Activated CD4-positive, alpha-beta memory T cell treated with anti-CD3 and anti-CD28 coated beads for 36 hours (primary cell): ENCODE results near the gene PCDH9. TPM values are rescaled to one million over a fixed set of nuclear protein-coding genes. Genes with fewer than 3 reads are reported as not detected.
"Not testable (repeated sequence)": the region's sequence is repeated elsewhere in the genome, so short reads cannot be mapped to it uniquely, and the experiment has no call there.

Experiments
- CTCF ChIA-PET: fragments of 350-600 bp; sonication (Branson Sonifier 250); formaldehyde crosslinking; loops from one replicate; lab custom pipeline; 2021; ENCODE audit warnings: antibody characterized with exemption, inconsistent platforms; lab: Charles Lee
- POLR2A ChIA-PET: fragments of 350-600 bp; sonication (Branson Sonifier 250); formaldehyde crosslinking; loops from one replicate; lab custom pipeline; 2021; ENCODE audit warnings: antibody characterized with exemption; lab: Charles Lee
- DNase-seq: peaks from one replicate; pipeline ENCODE4 v3.0.0-alpha.2; 2020
- H3K27ac Mint-ChIP-seq: one replicate; pipeline ENCODE4 v1.8.0; 2021; ENCODE audit warnings: mixed read lengths
- H3K27me3 Mint-ChIP-seq: one replicate; pipeline ENCODE4 v1.8.0; 2021; ENCODE audit warnings: mixed read lengths
- H3K36me3 Mint-ChIP-seq: one replicate; pipeline ENCODE4 v1.8.0; 2021; ENCODE audit warnings: mixed read lengths
- H3K4me1 Mint-ChIP-seq: one replicate; pipeline ENCODE4 v1.8.0; 2021; ENCODE audit warnings: low read depth, mixed read lengths
- H3K4me3 Mint-ChIP-seq: one replicate; pipeline ENCODE4 v1.8.0; 2021; ENCODE audit warnings: mild to moderate bottlenecking, mixed read lengths
- H3K9me3 Mint-ChIP-seq: one replicate; pipeline ENCODE4 v1.8.0; 2021; ENCODE audit warnings: mixed read lengths
- intact Hi-C: fragments of 100-400 bp; cut with micrococcal nuclease; formaldehyde crosslinking; loops from one replicate; pipeline ENCODE4 v1.15.1; 2023
- total RNA-seq, 2 experiments: library from RNA; stranded (reverse); gene quantifications; one replicate each; pipeline ENCODE4 v1.2.3, GENCODE V29; 2021

PCDH9 gene
- total RNA-seq, 2 experiments from 2014 or later, result under 0.01 to 0.02 TPM

DNA sequence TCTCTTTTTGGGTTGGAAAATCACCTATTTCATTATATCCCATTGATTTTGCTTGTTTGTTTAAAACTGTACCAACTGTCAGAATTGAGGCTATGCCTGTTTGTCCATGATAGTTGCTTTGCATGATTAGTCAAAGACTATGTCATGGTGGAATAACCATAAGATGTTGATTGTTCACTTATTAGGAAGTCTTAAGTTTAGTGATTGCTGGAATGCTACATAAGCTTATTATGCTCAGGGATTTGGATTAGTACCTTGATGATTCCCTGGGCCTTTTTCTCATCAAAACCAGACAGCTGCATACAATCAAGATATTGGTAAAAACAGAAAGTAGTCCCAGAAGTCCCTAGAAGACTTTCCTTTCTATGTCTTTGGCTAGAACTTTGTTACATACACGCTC, 954.7 kb downstream of the PCDH9 start:
- H3K36me3 Mint-ChIP-seq, result no peaks in the 10 kb centered on the region
- no peak overlapping the region for H3K4me3 Mint-ChIP-seq
- no peak overlapping the region for H3K27ac Mint-ChIP-seq
- intact Hi-C loops, result no loop called here
- no peaks in the 10 kb centered on the region for H3K4me1 Mint-ChIP-seq
- ChIA-PET POLR2A (no interaction called here), CTCF (no interaction called here)
- H3K9me3 Mint-ChIP-seq, result peaks cover 16% of the 10 kb centered on the region
- no peak for DNase-seq
- no peaks in the 10 kb centered on the region for H3K27me3 Mint-ChIP-seq

DNA sequence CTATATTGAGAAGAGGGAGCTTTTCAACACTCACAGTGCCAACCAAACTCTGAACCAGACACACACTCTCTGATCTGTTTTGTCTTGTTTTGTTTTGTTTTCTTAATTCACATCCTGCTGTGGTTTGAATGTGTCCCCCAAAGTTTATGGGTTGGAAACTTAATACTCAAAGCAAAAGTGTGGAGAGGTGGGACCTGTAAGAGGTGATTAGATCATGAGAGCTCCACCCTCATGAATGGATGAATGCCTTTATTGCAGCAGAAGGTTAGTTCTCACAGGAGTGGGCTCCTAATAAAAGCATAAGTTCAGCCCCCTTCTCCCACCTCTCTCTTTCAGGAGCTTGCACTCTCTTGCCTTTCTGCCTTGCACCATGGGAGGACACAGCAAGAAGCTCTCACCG, 957.1 kb downstream of the PCDH9 start:
- Mint-ChIP-seq H3K4me1 (no peaks in the 10 kb centered on the region), H3K9me3 (peaks cover 9% of the 10 kb centered on the region), H3K27me3 (no peaks in the 10 kb centered on the region), H3K4me3 (no peak overlapping the region), H3K27ac (no peak overlapping the region), H3K36me3 (no peaks in the 10 kb centered on the region)
- ChIA-PET CTCF (no interaction called here), POLR2A (no interaction called here)
- no peak for DNase-seq
- intact Hi-C loops, result no loop called here

DNA sequence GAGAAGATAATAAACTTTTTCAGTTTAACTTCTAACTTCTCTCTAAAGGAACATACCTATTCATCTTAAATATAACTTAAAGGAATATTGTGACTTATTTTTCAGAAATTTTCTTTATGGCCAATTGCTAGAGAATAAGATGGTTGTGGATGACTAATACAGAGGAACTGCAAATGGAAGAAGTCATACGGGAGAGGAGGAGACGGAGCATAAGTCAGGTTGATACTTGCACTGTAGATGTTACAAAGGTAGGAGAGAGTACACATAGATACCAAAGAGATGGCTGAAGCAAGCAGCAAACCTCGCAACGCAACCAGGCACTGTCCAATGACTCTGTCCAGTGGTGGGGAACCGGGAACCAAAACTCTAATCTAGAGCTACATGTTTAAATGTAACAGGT, 963.4 kb downstream of the PCDH9 start:
- H3K4me1 Mint-ChIP-seq, result no peaks in the 10 kb centered on the region
- CTCF ChIA-PET, result no interaction called here
- H3K9me3 Mint-ChIP-seq, result no peaks in the 10 kb centered on the region
- H3K36me3 Mint-ChIP-seq, result no peaks in the 10 kb centered on the region
- POLR2A ChIA-PET, result no interaction called here
- intact Hi-C loops, result no loop called here
- DNase-seq, result no peak
- no peak overlapping the region for H3K4me3 Mint-ChIP-seq
- H3K27ac Mint-ChIP-seq, result no peak overlapping the region
- no peaks in the 10 kb centered on the region for H3K27me3 Mint-ChIP-seq

DNA sequence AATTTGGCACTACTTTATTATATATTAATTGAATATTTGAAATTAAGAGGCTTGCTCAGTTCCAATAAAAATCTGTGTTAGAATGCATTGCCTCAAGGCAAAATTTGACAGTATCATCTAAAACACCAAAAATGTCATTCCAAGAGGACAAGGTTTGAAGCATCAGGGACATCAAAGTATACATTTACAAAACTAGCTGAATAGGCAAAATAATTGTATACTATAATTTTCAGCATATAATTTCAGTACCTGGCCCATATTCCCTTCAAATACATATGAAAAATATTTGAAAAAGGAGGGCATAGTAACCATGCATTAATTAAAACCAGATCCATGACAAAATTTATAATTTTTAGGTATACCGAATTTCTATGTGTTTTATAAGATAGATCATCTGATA, 963.8 kb downstream of the PCDH9 start:
- POLR2A ChIA-PET, result no interaction called here
- H3K9me3 Mint-ChIP-seq, result no peaks in the 10 kb centered on the region

DNA sequence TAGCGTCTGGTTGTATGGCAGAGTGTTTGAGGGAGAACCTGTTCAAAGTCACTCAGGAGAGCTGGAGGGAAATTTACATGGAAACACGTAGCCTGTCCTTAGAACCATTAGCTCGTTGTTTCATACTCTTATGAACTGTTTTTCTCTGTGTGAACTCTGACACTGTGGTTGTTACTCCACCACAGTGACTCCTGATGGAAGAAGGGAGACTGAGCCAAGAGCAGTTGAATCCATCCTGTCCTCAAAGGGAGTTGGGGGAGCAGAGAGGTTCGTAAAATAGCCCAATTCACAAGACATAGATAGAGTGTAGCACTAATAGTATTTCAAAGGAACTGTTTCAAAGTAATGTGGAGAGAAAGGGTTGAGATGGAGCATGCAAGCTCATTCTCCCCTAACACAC, 964.8 kb downstream of the PCDH9 start:
- Mint-ChIP-seq H3K9me3 (no peaks in the 10 kb centered on the region), H3K27me3 (no peaks in the 10 kb centered on the region), H3K36me3 (no peaks in the 10 kb centered on the region), H3K4me3 (no peak overlapping the region), H3K27ac (no peak overlapping the region), H3K4me1 (no peaks in the 10 kb centered on the region)
- intact Hi-C loops, result no loop called here
- ChIA-PET POLR2A (no interaction called here), CTCF (no interaction called here)
- no peak for DNase-seq

More for the DNA sequence above, 963.8 kb downstream of the PCDH9 start:
- H3K27ac Mint-ChIP-seq, result no peak overlapping the region
- no peaks in the 10 kb centered on the region for H3K4me1 Mint-ChIP-seq
- H3K4me3 Mint-ChIP-seq, result no peak overlapping the region
- intact Hi-C loops, result no loop called here
- DNase-seq, result no peak
- H3K27me3 Mint-ChIP-seq, result no peaks in the 10 kb centered on the region
- H3K36me3 Mint-ChIP-seq, result no peaks in the 10 kb centered on the region
- CTCF ChIA-PET, result no interaction called here

DNA sequence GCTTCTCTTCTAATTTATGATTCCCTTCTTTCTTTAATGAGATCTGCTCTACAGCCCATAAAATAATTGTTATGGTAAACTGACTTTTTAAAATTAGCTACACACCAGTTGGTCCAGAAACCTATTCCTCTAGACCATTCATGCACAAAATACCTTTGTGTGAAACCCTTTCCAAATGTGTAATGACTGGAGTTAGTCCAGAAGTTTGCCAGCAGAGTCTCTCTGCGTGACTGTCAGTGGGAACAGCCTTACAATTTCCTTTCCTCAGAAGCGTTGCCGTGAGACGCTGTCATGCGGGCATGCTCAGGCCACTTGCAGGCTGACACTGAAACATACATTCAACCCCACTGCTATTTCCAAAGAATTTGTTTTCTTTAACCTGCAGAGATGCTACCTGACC, 965.2 kb downstream of the PCDH9 start:
- POLR2A ChIA-PET, result no interaction called here
- CTCF ChIA-PET, result no interaction called here

DNA sequence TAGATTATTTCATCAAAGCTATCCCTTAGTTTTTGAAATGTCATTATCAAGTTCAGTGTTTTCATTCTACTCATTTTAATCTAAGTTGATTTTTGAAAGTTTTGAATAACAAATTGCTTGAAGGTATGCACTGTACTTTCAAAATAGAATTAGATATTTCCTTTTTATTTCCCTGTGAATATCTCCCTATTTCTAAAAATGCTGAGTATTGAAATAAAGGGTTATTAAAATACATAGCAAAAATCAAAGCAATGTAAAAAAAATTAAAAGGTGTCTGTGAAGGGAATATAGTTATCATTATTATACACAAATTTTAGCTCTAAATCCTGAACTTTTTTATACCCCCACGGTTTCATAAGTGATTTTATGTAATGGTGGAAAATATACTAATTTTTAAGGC, 967.8 kb downstream of the PCDH9 start:
- no peaks in the 10 kb centered on the region for H3K36me3 Mint-ChIP-seq
- POLR2A ChIA-PET, result no interaction called here

More for the DNA sequence above, 965.2 kb downstream of the PCDH9 start:
- H3K36me3 Mint-ChIP-seq, result no peaks in the 10 kb centered on the region
- H3K4me1 Mint-ChIP-seq, result no peaks in the 10 kb centered on the region
- no peaks in the 10 kb centered on the region for H3K9me3 Mint-ChIP-seq
- no peak overlapping the region for H3K27ac Mint-ChIP-seq
- no peak for DNase-seq
- intact Hi-C loops, result no loop called here
- no peaks in the 10 kb centered on the region for H3K27me3 Mint-ChIP-seq
- H3K4me3 Mint-ChIP-seq, result no peak overlapping the region

DNA sequence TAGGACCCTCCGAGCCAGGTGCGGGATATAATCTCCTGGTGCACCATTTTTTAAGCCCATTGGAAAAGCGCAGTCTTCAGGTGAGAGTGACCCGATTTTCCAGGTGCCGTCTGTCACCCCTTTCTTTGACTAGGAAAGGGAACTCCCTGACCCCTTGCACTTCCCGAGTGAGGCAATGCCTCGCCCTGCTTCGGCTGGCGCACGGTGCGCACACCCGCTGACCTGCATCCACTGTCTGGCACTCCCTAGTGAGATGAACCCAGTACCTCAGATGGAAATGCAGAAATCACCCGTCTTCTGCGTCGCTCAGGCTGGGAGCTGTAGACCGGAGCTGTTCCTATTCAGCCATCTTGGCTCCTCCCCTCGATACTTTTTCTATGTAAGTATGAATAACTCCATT, 970.7 kb downstream of the PCDH9 start:
- not testable (repeated sequence) for H3K4me1 Mint-ChIP-seq

More for the DNA sequence above, 967.8 kb downstream of the PCDH9 start:
- H3K4me3 Mint-ChIP-seq, result no peak overlapping the region
- H3K9me3 Mint-ChIP-seq, result no peaks in the 10 kb centered on the region
- H3K27me3 Mint-ChIP-seq, result no peaks in the 10 kb centered on the region
- no peak overlapping the region for H3K27ac Mint-ChIP-seq
- no peaks in the 10 kb centered on the region for H3K4me1 Mint-ChIP-seq
- no peak for DNase-seq
- CTCF ChIA-PET, result no interaction called here
- intact Hi-C loops, result no loop called here

More for the DNA sequence above, 970.7 kb downstream of the PCDH9 start:
- H3K9me3 Mint-ChIP-seq, intact Hi-C loops, CTCF ChIA-PET, POLR2A ChIA-PET, DNase-seq, H3K4me3 Mint-ChIP-seq, H3K27me3 Mint-ChIP-seq, H3K36me3 Mint-ChIP-seq, H3K27ac Mint-ChIP-seq: not testable (repeated sequence)
